HEK293 (cell line): ENCODE data around the gene C1orf21.

Source experiments
- CTCF ChIA-PET: fragments of 350-600 bp; formaldehyde crosslinking; extraction: SDS; loops from one replicate; lab custom pipeline; 2021; ENCODE audit warnings: antibody characterized with exemption; lab: Yijun Ruan, JAX
- POLR2A ChIA-PET: fragments of 300-600 bp; formaldehyde crosslinking; extraction: SDS; loops from one replicate; lab custom pipeline; 2020; ENCODE audit warnings: antibody characterized with exemption, inconsistent platforms; lab: Yijun Ruan, JAX
- H3K27ac ChIP-seq: fragments of 200-500 bp; sonication (Bioruptor generic); 2 replicates; pipeline ENCODE4 v1.5.1; 2014; ENCODE audit warnings: low read depth, low read length, control low read depth, inconsistent platforms; ENCODE audit errors: extremely low read depth
- H3K36me3 ChIP-seq, 2 experiments: fragments of 200-500 bp in 1 of 2; sonication (Bioruptor generic) in 1 of 2; 1 replicate in 1 of 2; 2 replicates in 1 of 2; pipeline ENCODE4 v1.5.1; 2014 to 2017; ENCODE audit warnings: inconsistent platforms in 2 of 2, low read length in 2 of 2; ENCODE audit not compliant: control insufficient read depth in 2 of 2, insufficient read depth in 1 of 2
- H3K4me1 ChIP-seq: fragments of 200-500 bp; sonication (Bioruptor generic); 2 replicates; pipeline ENCODE4 v1.5.1; 2014; ENCODE audit warnings: mild to moderate bottlenecking, low read length, inconsistent platforms; ENCODE audit not compliant: control insufficient read depth, insufficient read depth
- H3K4me3 ChIP-seq: 2 replicates; pipeline ENCODE4 v1.5.1; 2011; ENCODE audit warnings: low read depth, mild to moderate bottlenecking, control low read depth, low read length, moderate library complexity
- H3K9me3 ChIP-seq: fragments of 200-500 bp; sonication (Bioruptor generic); 2 replicates; pipeline ENCODE4 v1.5.1; 2014; ENCODE audit warnings: low read depth, low read length, inconsistent platforms; ENCODE audit not compliant: control insufficient read depth, insufficient read depth
- AEBP2 ChIP-seq: fragments of 450-650 bp; formaldehyde crosslinking; IDR thresholded peaks from 2 replicates; pipeline ENCODE4 v1.5.1; 2016; ENCODE audit warnings: missing biosample characterization, missing genetic modification characterization, borderline replicate concordance
- GLIS1 ChIP-seq: fragments of 450-650 bp; formaldehyde crosslinking; IDR thresholded peaks from 2 replicates; pipeline ENCODE4 v1.5.1; 2016; ENCODE audit warnings: missing biosample characterization, missing genetic modification characterization
- HOXA7 ChIP-seq: sonication (generic); formaldehyde crosslinking; IDR thresholded peaks from 2 replicates; pipeline ENCODE4 v1.8.1; 2022; ENCODE audit warnings: missing genetic modification reagents, borderline replicate concordance
- HOXD13 ChIP-seq: sonication (generic); formaldehyde crosslinking; IDR thresholded peaks from 2 replicates; pipeline ENCODE4 v1.8.0; 2022; ENCODE audit warnings: missing genetic modification reagents, borderline replicate concordance
- PATZ1 ChIP-seq: fragments of 450-650 bp; formaldehyde crosslinking; IDR thresholded peaks from 2 replicates; pipeline ENCODE4 v1.5.1; 2016; ENCODE audit warnings: missing biosample characterization, missing genetic modification characterization
- RBAK ChIP-seq: fragments of 450-650 bp; formaldehyde crosslinking; IDR thresholded peaks from 2 replicates; pipeline ENCODE4 v1.5.1; 2016; ENCODE audit warnings: missing biosample characterization, missing genetic modification characterization
- SCRT1 ChIP-seq: fragments of 450-650 bp; formaldehyde crosslinking; IDR thresholded peaks from 2 replicates; pipeline ENCODE4 v1.5.1; 2016; ENCODE audit warnings: missing biosample characterization, missing genetic modification characterization, borderline replicate concordance
- TCF7L2 ChIP-seq: IDR thresholded peaks from 2 replicates; pipeline ENCODE4 v1.6.1; 2011; ENCODE audit warnings: low read depth, mild to moderate bottlenecking, inconsistent platforms, low read length, moderate library complexity, borderline replicate concordance
- ZBTB10 ChIP-seq: fragments of 450-650 bp; formaldehyde crosslinking; IDR thresholded peaks from 2 replicates; pipeline ENCODE4 v1.5.1; 2016; ENCODE audit warnings: missing biosample characterization, missing genetic modification characterization
- ZBTB44 ChIP-seq: fragments of 450-650 bp; IDR thresholded peaks from 2 replicates; pipeline ENCODE4 v1.5.1; 2018; ENCODE audit warnings: missing biosample characterization, mild to moderate bottlenecking, missing genetic modification characterization
- ZFHX2 ChIP-seq: fragments of 450-650 bp; formaldehyde crosslinking; conservative IDR thresholded peaks from 2 replicates; pipeline ENCODE4 v1.5.1; 2016; ENCODE audit warnings: missing biosample characterization, missing genetic modification characterization
- ZFP3 ChIP-seq: fragments of 450-650 bp; formaldehyde crosslinking; IDR thresholded peaks from 2 replicates; pipeline ENCODE4 v1.5.1; 2016; ENCODE audit warnings: low read depth, missing biosample characterization, missing genetic modification characterization
- ZNF10 ChIP-seq: fragments of 450-650 bp; formaldehyde crosslinking; IDR thresholded peaks from 2 replicates; pipeline ENCODE4 v1.5.1; 2017; ENCODE audit warnings: missing biosample characterization, missing genetic modification characterization
- ZNF132 ChIP-seq: fragments of 450-650 bp; formaldehyde crosslinking; IDR thresholded peaks from 2 replicates; pipeline ENCODE4 v1.5.1; 2017; ENCODE audit warnings: missing biosample characterization, missing genetic modification characterization, borderline replicate concordance
- ZNF155 ChIP-seq: fragments of 450-650 bp; formaldehyde crosslinking; IDR thresholded peaks from 2 replicates; pipeline ENCODE4 v1.5.1; 2016; ENCODE audit warnings: missing biosample characterization, missing genetic modification characterization
- ZNF2 ChIP-seq: fragments of 450-650 bp; formaldehyde crosslinking; IDR thresholded peaks from 2 replicates; pipeline ENCODE4 v1.5.1; 2016; ENCODE audit warnings: missing biosample characterization, missing genetic modification characterization
- ZNF202 ChIP-seq: fragments of 450-650 bp; formaldehyde crosslinking; IDR thresholded peaks from 2 replicates; pipeline ENCODE4 v1.5.1; 2016; ENCODE audit warnings: missing biosample characterization, missing genetic modification characterization, borderline replicate concordance
- ZNF366 ChIP-seq: fragments of 450-650 bp; formaldehyde crosslinking; conservative IDR thresholded peaks from 2 replicates; pipeline ENCODE4 v1.5.1; 2016; ENCODE audit warnings: missing biosample characterization, missing genetic modification characterization
- ZNF398 ChIP-seq: fragments of 450-650 bp; formaldehyde crosslinking; IDR thresholded peaks from 2 replicates; pipeline ENCODE4 v1.5.1; 2017; ENCODE audit warnings: missing biosample characterization, missing genetic modification characterization
- ZNF544 ChIP-seq: fragments of 450-650 bp; formaldehyde crosslinking; IDR thresholded peaks from 2 replicates; pipeline ENCODE4 v1.5.0; 2017; ENCODE audit warnings: missing biosample characterization, missing genetic modification characterization
- ZNF560 ChIP-seq: fragments of 450-650 bp; formaldehyde crosslinking; IDR thresholded peaks from 2 replicates; pipeline ENCODE4 v1.5.1; 2017; ENCODE audit warnings: missing biosample characterization, missing genetic modification characterization, borderline replicate concordance
- ZNF670 ChIP-seq: fragments of 450-650 bp; formaldehyde crosslinking; IDR thresholded peaks from 2 replicates; pipeline ENCODE4 v1.5.1; 2016; ENCODE audit warnings: missing biosample characterization, missing genetic modification characterization, low read depth
- ZNF776 ChIP-seq: fragments of 450-650 bp; formaldehyde crosslinking; IDR thresholded peaks from 2 replicates; pipeline ENCODE4 v1.5.0; 2017; ENCODE audit warnings: missing biosample characterization, missing genetic modification characterization, borderline replicate concordance
- ZNF791 ChIP-seq: fragments of 450-650 bp; formaldehyde crosslinking; IDR thresholded peaks from 2 replicates; pipeline ENCODE4 v1.5.1; 2016; ENCODE audit warnings: missing biosample characterization, missing genetic modification characterization
- ZNF792 ChIP-seq: fragments of 450-650 bp; formaldehyde crosslinking; IDR thresholded peaks from 2 replicates; pipeline ENCODE4 v1.5.1; 2016; ENCODE audit warnings: missing biosample characterization, missing genetic modification characterization
- ZNF830 ChIP-seq: fragments of 450-650 bp; IDR thresholded peaks from 2 replicates; pipeline ENCODE4 v1.5.0; 2018; ENCODE audit warnings: missing biosample characterization, missing genetic modification characterization, low read depth, mild to moderate bottlenecking, moderate library complexity

Gene C1orf21

GRCh38 chr1:184641894-184642293 is 255.1 kb downstream of the C1orf21 start:
- Histone ChIP-seq H3K9me3 (no peaks in the 10 kb centered on the region), H3K27ac (no peak overlapping the region), H3K36me3 (no peaks in the 10 kb centered on the region), H3K4me3 (no peak overlapping the region), H3K4me1 (no peaks in the 10 kb centered on the region)
- ChIA-PET POLR2A (no interaction called here), CTCF (no interaction called here)
- no peak for TF ChIP-seq ZNF544 (tag by site-specific recombination)
- no peak for TF ChIP-seq SCRT1 (tag by site-specific recombination)
- TF ChIP-seq ZNF132 = no peak
- TF ChIP-seq ZBTB44 (tag by site-specific recombination) = no peak
- no peak for TF ChIP-seq ZNF830 (tag by site-specific recombination)
- TF ChIP-seq ZNF366 = no peak
- no peak for TF ChIP-seq ZNF2
- no peak for TF ChIP-seq ZNF398 (tag by site-specific recombination)
- TF ChIP-seq ZBTB10 = no peak
- no peak for TF ChIP-seq ZFP3
- no peak for TF ChIP-seq ZNF792 (tag by site-specific recombination)
- TF ChIP-seq ZNF202 (tag by site-specific recombination) = no peak
- TF ChIP-seq AEBP2 (tag by site-specific recombination) = no peak
- TF ChIP-seq ZNF155 = no peak
- no peak for TF ChIP-seq HOXD13 (CRISPR knock-in tag)
- no peak for TF ChIP-seq RBAK (tag by site-specific recombination)

GRCh38 chr1:184643661-184644060 is 256.8 kb downstream of the C1orf21 start:
- Histone ChIP-seq H3K36me3 (no peaks in the 10 kb centered on the region), H3K27ac (no peak overlapping the region), H3K9me3 (no peaks in the 10 kb centered on the region), H3K4me1 (no peaks in the 10 kb centered on the region), H3K4me3 (no peak overlapping the region)
- TF ChIP-seq ZNF670 (tag by site-specific recombination) (no peak), GLIS1 (no peak), TCF7L2 (no peak), PATZ1 (tag by site-specific recombination) (no peak), ZNF560 (no peak), ZFHX2 (tag by site-specific recombination) (no peak), ZNF10 (no peak), RBAK (tag by site-specific recombination) (no peak), ZNF791 (no peak), HOXA7 (CRISPR knock-in tag) (no peak), ZNF776 (tag by site-specific recombination) (no peak)
- TF ChIP-seq, all 188 proteins: peak for 0
- POLR2A ChIA-PET = no interaction called here
- CTCF ChIA-PET = interaction anchor here (1.0 to 2.1 kb wide), 2 partner anchors 12 to 20 kb away, joined by 3 to 5 read pairs; no protein-coding TSS in a partner anchor
